Subcutaneous abdominal adipose tissue (tissue), 5 donors: ENCODE results near the gene PDE4D.

Experiments
- H3K27ac ChIP-seq: one replicate; pipeline ENCODE4 v1.7.0; 2013; ENCODE audit warnings: low read depth, mild to moderate bottlenecking, inconsistent platforms, low read length, moderate library complexity
- H3K27me3 ChIP-seq, 5 donors: one replicate each; pipeline ENCODE4 v1.7.0; 2013; ENCODE audit warnings: low read length in 5 of 5, inconsistent platforms in 1 of 5; ENCODE audit not compliant: control insufficient read depth in 5 of 5, insufficient read depth in 4 of 5
- H3K36me3 ChIP-seq, 5 donors: one replicate each; pipeline ENCODE4 v1.7.0; 2013; ENCODE audit warnings: low read length in 5 of 5; ENCODE audit not compliant: control insufficient read depth in 5 of 5, insufficient read depth in 5 of 5
- H3K4me1 ChIP-seq, 5 donors: one replicate each; pipeline ENCODE4 v1.7.0; 2013; ENCODE audit warnings: low read length in 5 of 5, mild to moderate bottlenecking in 3 of 5, moderate library complexity in 1 of 5; ENCODE audit not compliant: control insufficient read depth in 5 of 5, insufficient read depth in 5 of 5
- H3K4me3 ChIP-seq, 5 donors: one replicate each; pipeline ENCODE4 v1.7.0; 2013; ENCODE audit warnings: low read length in 5 of 5, low read depth in 1 of 5
- H3K9ac ChIP-seq, 5 donors: one replicate each; pipeline ENCODE4 v1.7.0; 2013; ENCODE audit warnings: low read length in 5 of 5, mild to moderate bottlenecking in 4 of 5, moderate library complexity in 3 of 5
- H3K9me3 ChIP-seq, 5 donors: one replicate each; pipeline ENCODE4 v1.7.0; 2013; ENCODE audit warnings: low read length in 5 of 5; ENCODE audit not compliant: control insufficient read depth in 5 of 5
- donor health status: healthy.
- donor health status: healthy.
- donor health status: healthy.
- donor health status: healthy.
- donor health status: healthy.

Gene PDE4D

GRCh38 chr5:59842999-59843398 is 50.5 kb downstream of the PDE4D start:
- H3K4me1 ChIP-seq: no peaks in the 10 kb centered on the region
- H3K27me3 ChIP-seq: no peaks in the 10 kb centered on the region
- H3K4me3 ChIP-seq: no peak overlapping the region
- H3K9ac ChIP-seq: no peak overlapping the region
- H3K36me3 ChIP-seq: no peaks in the 10 kb centered on the region
- no peak overlapping the region for H3K27ac ChIP-seq
- no peaks in the 10 kb centered on the region for H3K9me3 ChIP-seq

- Histone ChIP-seq H3K9me3 (no peaks in the 10 kb centered on the region), H3K27ac (no peak overlapping the region), H3K4me1 (no peaks in the 10 kb centered on the region), H3K27me3 (no peaks in the 10 kb centered on the region), H3K4me3 (no peak overlapping the region), H3K36me3 (no peaks in the 10 kb centered on the region), H3K9ac (no peak overlapping the region)
Observed at GRCh38 chr5:59840200-59840601, 53.3 kb downstream of the PDE4D start.

GRCh38 chr5:59838989-59839388 is 54.5 kb downstream of the PDE4D start:
- Histone ChIP-seq H3K27me3 (no peaks in the 10 kb centered on the region), H3K9ac (no peak overlapping the region), H3K9me3 (no peaks in the 10 kb centered on the region), H3K4me1 (no peaks in the 10 kb centered on the region), H3K27ac (no peak overlapping the region), H3K36me3 (no peaks in the 10 kb centered on the region), H3K4me3 (no peak overlapping the region)

GRCh38 chr5:59838067-59838466 is 55.5 kb downstream of the PDE4D start:
- Histone ChIP-seq H3K4me3 (no peak overlapping the region), H3K27me3 (no peaks in the 10 kb centered on the region), H3K9ac (no peak overlapping the region), H3K9me3 (no peaks in the 10 kb centered on the region), H3K27ac (no peak overlapping the region), H3K36me3 (no peaks in the 10 kb centered on the region), H3K4me1 (no peaks in the 10 kb centered on the region)

DNA sequence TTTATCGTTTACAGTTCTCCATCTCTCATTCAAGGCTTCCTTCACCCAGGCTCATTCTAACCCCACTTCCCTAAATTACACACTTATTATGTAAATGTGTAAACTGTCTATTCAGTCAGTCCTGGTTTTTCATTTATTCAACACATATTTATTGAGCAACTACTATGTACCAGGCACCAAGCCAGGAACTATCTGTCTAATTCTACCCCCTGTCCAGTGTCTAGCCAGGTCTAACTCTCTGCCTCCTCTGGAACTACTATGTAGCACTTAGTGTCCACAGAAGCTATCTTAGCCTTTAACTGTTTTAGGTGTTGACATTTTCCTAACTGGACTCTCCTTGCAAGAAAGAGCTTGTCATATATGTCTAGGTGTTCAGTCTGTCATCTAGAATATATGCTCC is 56.5 kb downstream of the PDE4D start:
- Histone ChIP-seq H3K9me3 (no peaks in the 10 kb centered on the region), H3K9ac (no peak overlapping the region), H3K36me3 (no peaks in the 10 kb centered on the region), H3K27ac (no peak overlapping the region), H3K4me3 (no peak overlapping the region), H3K4me1 (no peaks in the 10 kb centered on the region), H3K27me3 (no peaks in the 10 kb centered on the region)

DNA sequence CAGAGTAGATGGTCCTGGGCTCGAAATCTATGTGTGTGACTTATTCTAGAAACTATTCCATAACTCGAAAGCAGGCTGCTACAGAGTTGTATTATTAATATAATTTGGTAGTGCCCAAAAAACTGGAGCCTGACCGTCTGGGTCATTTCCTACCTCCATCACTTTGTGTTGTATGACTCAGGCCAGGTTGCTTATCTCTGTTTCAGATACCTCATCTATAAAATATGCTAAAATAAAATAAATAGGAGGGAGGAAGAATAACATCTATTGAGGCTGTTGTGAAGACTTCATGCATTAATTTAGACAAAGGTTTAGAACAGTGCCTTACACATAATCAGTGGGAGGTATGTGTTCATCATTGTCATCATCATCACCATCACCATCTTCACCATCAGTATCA is 57.7 kb downstream of the PDE4D start:
- Histone ChIP-seq H3K9me3 (no peaks in the 10 kb centered on the region), H3K4me3 (no peak overlapping the region), H3K27ac (no peak overlapping the region), H3K4me1 (no peaks in the 10 kb centered on the region), H3K27me3 (no peaks in the 10 kb centered on the region), H3K36me3 (no peaks in the 10 kb centered on the region), H3K9ac (no peak overlapping the region)

GRCh38 chr5:59833448-59833847 is 60.1 kb downstream of the PDE4D start:
- no peaks in the 10 kb centered on the region for H3K9me3 ChIP-seq
- H3K36me3 ChIP-seq: no peaks in the 10 kb centered on the region
- H3K27ac ChIP-seq: no peak overlapping the region
- no peaks in the 10 kb centered on the region for H3K4me1 ChIP-seq
- H3K9ac ChIP-seq: no peak overlapping the region
- H3K27me3 ChIP-seq: no peaks in the 10 kb centered on the region
- H3K4me3 ChIP-seq: no peak overlapping the region

GRCh38 chr5:59832577-59833301 is 60.8 kb downstream of the PDE4D start:
- Histone ChIP-seq H3K9me3 (no peaks in the 10 kb centered on the region), H3K36me3 (no peaks in the 10 kb centered on the region), H3K4me3 (no peak overlapping the region), H3K4me1 (no peaks in the 10 kb centered on the region), H3K9ac (no peak overlapping the region), H3K27me3 (no peaks in the 10 kb centered on the region), H3K27ac (no peak overlapping the region)

DNA sequence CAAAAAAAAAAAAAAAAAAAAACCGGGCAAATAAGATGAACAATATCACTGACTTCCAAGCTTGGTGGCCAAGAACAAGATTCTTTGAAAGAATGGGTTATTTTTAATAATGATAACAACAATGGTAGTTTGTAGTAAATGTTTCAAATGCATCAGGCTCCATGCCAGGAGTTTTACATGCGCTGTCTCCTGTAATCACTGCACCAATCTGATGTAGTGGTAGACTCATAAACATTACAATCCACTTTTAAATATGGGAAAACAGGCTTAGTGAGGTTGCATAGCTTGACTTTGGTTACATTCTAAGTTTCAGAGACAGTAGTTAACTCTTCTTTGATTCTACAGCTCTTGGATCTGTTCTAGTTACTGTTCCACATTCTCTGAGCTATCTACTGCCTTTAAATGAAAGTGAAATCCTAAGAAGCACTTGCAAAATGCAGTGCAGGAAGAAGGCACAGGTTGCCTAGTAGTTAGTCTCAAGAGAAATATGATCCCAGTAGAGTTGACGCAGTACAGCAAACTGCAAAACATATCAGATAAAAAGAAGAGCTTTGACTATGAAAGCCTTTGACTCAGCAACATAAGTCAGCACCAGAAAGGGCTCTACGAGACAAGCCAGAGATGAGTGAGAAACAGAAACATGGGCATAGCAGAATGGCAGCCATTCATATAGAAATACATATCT is 62.1 kb downstream of the PDE4D start:
- H3K9me3 ChIP-seq: no peaks in the 10 kb centered on the region
- no peak overlapping the region for H3K9ac ChIP-seq
- no peak overlapping the region for H3K4me3 ChIP-seq
- no peaks in the 10 kb centered on the region for H3K4me1 ChIP-seq
- no peaks in the 10 kb centered on the region for H3K36me3 ChIP-seq
- H3K27me3 ChIP-seq: no peaks in the 10 kb centered on the region
- no peak overlapping the region for H3K27ac ChIP-seq

- no peaks in the 10 kb centered on the region for H3K36me3 ChIP-seq
- no peak overlapping the region for H3K4me3 ChIP-seq
- H3K27me3 ChIP-seq: no peaks in the 10 kb centered on the region
- H3K9ac ChIP-seq: no peak overlapping the region
- no peaks in the 10 kb centered on the region for H3K4me1 ChIP-seq
- H3K9me3 ChIP-seq: no peaks in the 10 kb centered on the region
- H3K27ac ChIP-seq: no peak overlapping the region
Observed at GRCh38 chr5:59830536-59831200, 62.9 kb downstream of the PDE4D start.
